Measurements from ENCODE around the gene TMEM256. TPM values are rescaled to one million over a fixed set of nuclear protein-coding genes. Genes with fewer than 3 reads are reported as not detected.

TMEM256 gene
- total and polyA plus RNA-seq, 11 donors, result 51.9 to 195 (median 69.8) TPM

DNA sequence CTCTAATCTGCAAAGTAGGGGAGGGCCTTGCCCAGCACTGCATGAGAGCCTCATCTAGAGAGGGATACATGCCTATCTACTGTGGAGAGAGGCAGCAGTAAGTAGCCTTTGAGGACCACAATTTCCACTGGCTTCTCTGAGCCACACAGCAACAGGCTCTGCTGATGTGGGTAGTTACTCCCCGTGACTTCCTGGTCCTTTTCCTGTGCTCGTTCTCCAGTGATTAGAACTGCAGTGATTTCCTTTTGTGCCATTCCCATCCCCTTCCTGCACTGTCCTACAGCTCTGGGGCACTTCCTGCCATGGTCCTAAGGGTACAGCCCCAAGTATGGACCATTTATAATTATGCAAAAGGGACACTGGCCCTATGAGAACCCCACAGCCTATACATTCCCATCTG lies 12.6 kb downstream of the TMEM256 start:
- WGBS, 4 donors, result 60 to 72% (median 65%) methylated on average over 2 of the region's 2 CpGs
- H3K4me3 ChIP-seq, result no peak overlapping the region
- ATAC-seq, result no peak
- H3K36me3 ChIP-seq, result peaks cover 0 to 52% (median 32%) of the 10 kb centered on the region in 9 donors
- DNase-seq, result no peak
- H3K27ac ChIP-seq, result peak overlapping the region in 2 of 12 donors; percentile 40 to 49
- peaks cover 0 to 27% (median 17%) of the 10 kb centered on the region in 12 donors for H3K4me1 ChIP-seq
- H3K27me3 ChIP-seq, result no peaks in the 10 kb centered on the region
- intact Hi-C loops (cut with DNase I), result loop anchor here in 4 of 10 donors (5.0 kb wide), 1 partner anchor 34 kb away; the partner anchor contains the start of gene TMEM95 (in 4 of the 4)
- H3K9me3 ChIP-seq, result no peaks in the 10 kb centered on the region
- TF ChIP-seq, protein P1, sequence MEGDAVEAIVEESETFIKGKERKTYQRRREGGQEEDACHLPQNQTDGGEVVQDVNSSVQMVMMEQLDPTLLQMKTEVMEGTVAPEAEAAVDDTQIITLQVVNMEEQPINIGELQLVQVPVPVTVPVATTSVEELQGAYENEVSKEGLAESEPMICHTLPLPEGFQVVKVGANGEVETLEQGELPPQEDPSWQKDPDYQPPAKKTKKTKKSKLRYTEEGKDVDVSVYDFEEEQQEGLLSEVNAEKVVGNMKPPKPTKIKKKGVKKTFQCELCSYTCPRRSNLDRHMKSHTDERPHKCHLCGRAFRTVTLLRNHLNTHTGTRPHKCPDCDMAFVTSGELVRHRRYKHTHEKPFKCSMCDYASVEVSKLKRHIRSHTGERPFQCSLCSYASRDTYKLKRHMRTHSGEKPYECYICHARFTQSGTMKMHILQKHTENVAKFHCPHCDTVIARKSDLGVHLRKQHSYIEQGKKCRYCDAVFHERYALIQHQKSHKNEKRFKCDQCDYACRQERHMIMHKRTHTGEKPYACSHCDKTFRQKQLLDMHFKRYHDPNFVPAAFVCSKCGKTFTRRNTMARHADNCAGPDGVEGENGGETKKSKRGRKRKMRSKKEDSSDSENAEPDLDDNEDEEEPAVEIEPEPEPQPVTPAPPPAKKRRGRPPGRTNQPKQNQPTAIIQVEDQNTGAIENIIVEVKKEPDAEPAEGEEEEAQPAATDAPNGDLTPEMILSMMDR (IDR thresholded peaks at IDR 0.05), result no peak

DNA sequence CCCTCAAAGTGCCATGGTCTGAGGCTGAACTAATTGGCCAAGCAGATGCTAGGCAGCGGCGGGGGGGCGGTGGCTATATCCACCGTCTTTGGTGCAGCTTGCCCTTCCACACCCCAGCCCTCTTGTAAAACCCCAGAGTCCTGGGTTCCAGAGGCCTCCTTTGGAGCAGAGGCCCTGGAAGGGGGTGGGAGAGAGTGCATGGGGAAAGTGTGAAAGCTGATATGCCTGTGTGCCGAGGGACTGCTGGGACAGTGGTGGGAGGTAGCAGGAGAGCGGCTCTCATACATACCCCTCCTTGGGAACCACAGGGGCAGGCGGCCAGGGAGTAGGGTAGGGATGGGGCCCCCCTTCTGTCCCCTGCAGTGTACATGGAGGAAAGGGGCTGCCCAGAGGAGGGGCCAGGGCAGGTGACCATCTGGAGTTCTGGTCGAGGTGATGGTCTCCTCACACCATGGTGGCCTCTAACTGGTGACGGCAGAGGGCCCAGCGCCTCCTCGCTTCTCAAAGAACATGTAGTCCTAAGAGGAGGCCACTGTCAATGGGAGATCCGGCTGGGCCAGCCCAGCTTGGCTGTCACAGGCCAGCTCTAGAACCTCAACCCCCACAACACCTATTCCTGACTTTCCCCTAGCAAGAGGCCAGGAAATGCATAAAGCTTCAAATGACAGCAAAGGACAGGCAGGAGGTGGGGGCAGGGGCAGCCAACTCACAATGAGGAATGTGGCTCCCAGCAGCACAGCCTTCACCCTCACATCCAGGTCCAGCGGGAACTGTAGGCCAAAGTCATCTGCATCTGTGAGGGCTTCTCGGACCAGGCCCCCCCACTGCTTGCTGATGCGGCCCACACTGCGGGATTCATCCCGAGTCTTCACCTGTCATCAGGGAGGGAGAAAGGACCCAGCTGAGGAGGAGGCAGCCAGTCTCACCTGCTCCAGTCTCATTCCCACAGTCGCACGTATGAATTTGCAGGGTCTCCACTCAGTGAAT lies 13.7 kb downstream of the TMEM256 start:
- intact Hi-C loops (cut with DNase I), result loop anchor here in 4 of 10 donors (5.0 kb wide), 1 partner anchor 33 kb away; the partner anchor contains the start of gene TMEM95 (in 4 of the 4)
- no peak for TF ChIP-seq POLR2A (IDR thresholded peaks at IDR 0.05)
- TF ChIP-seq, protein P1 (IDR thresholded peaks at IDR 0.05), result no peak
- Histone ChIP-seq H3K9me3 (no peaks in the 10 kb centered on the region), H3K4me3 (no peak overlapping the region), H3K4me1 (peaks cover 0 to 24% (median 14%) of the 10 kb centered on the region in 12 donors), H3K27ac (no peak overlapping the region), H3K36me3 (peaks cover 0 to 52% (median 32%) of the 10 kb centered on the region in 9 donors), H3K27me3 (no peaks in the 10 kb centered on the region)
- 86 to 91% (median 89%) methylated on average over 19 of the region's 19 CpGs for WGBS, 4 donors
- ATAC-seq (no peak), DNase-seq (no peak)

DNA sequence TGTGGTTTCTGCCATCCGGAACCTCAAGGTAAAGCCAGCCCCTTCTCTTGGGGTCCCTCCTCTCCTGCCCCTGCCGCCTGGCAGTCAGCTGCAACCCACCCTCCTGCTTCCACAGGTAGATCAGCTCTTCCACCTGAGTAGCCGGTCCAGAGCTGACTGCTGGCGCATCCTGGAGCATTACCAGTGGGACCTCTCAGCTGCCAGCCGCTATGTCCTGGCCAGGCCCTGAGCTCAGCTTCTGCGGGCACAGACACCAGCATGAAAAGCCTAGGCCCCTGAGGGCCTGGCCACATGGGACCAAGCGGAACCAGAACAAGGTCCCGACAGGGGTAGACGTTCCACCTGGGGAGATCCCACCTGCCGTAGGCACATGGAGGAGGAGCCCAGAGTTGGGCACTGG lies 15.0 kb downstream of the TMEM256 start:
- Histone ChIP-seq H3K27me3 (peaks cover 0 to 9% (median 0%) of the 10 kb centered on the region in 9 donors), H3K36me3 (peaks cover 0 to 52% (median 32%) of the 10 kb centered on the region in 9 donors), H3K4me1 (peaks cover 0 to 29% (median 15%) of the 10 kb centered on the region in 12 donors), H3K9me3 (no peaks in the 10 kb centered on the region), H3K27ac (no peak overlapping the region), H3K4me3 (no peak overlapping the region)
- no peak for ATAC-seq
- DNase-seq, result no peak
- intact Hi-C loops (cut with DNase I), result no loop called here
- no peak for TF ChIP-seq POLR2A (IDR thresholded peaks at IDR 0.05)
- TF ChIP-seq, protein P1 (IDR thresholded peaks at IDR 0.05), result no peak
- WGBS, 4 donors, result 96 to 99% (median 97%) methylated on average over 6 to 10 of the region's 10 CpGs

DNA sequence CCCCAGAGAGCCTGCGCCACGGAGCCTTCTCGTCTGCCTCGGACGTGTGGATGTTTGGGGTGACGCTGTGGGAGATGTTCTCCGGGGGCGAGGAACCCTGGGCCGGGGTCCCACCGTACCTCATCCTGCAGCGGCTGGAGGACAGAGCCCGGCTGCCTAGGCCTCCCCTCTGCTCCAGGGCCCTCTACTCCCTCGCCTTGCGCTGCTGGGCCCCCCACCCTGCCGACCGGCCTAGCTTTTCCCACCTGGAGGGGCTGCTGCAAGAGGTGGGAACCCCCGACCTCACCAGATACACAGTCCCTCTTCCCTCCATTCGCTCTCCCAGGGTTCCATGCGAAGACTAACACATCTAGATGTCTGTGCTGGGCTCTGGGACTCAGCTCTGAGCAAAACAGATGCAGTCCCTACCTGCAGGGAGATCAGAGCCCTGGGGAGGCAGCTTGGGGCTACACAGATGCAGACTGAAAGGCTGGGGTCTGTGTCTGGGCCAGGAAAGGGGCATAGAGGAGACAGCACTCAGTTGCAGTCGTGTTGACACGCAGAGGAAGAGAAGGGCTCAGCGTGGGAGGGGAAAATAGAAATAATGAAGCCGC lies 19.3 kb downstream of the TMEM256 start:
- peak overlapping the region in 2 of 12 donors; percentile 0 to 43 for H3K27ac ChIP-seq
- no peaks in the 10 kb centered on the region for H3K9me3 ChIP-seq
- H3K27me3 ChIP-seq, result peaks cover 0 to 40% (median 6%) of the 10 kb centered on the region in 9 donors
- ATAC-seq, result no peak
- peaks cover 0 to 23% (median 12%) of the 10 kb centered on the region in 9 donors for H3K36me3 ChIP-seq
- H3K4me3 ChIP-seq, result peak overlapping the region in 11 of 12 donors; percentile 21 to 60 (median 49)
- 49 to 61% (median 56%) methylated on average over 22 to 23 of the region's 23 CpGs for WGBS, 4 donors
- DNase-seq, result no peak
- intact Hi-C loops (cut with DNase I), result no loop called here
- TF ChIP-seq POLR2A (IDR thresholded peaks at IDR 0.05), result no peak
- TF ChIP-seq, protein P1 (IDR thresholded peaks at IDR 0.05), result no peak
- peaks cover 0 to 36% (median 22%) of the 10 kb centered on the region in 12 donors for H3K4me1 ChIP-seq

All from heart left ventricle (tissue), 16 donors.